Calu3 (cell line): ENCODE measurements around the gene IER5. TPM values are rescaled to one million over a fixed set of nuclear protein-coding genes. Genes with fewer than 3 reads are reported as not detected.
A peak's percentile ranks its signal among the peaks of the same experiment; 100 is the strongest.
"Not testable (repeated sequence)": the region's sequence is repeated elsewhere in the genome, so short reads cannot be mapped to it uniquely, and the experiment has no call there.

ENCODE experiments used
- BruUV-seq: library from RNA; stranded (reverse); fragments of 400-500 nt; replicated peaks from 2 replicates; lab custom pipeline; 2021; lab: Mats Ljungman, UMichigan
- CTCF ChIA-PET: fragments of 300-600 bp; sonication (Branson Sonifier 250); formaldehyde crosslinking; loops from one replicate; lab custom pipeline; 2022; ENCODE audit warnings: antibody characterized with exemption; lab: Charles Lee
- DNase-seq: peaks from one replicate; pipeline ENCODE4 v3.0.0; 2022
- H3K27ac Mint-ChIP-seq: one replicate; pipeline ENCODE4 v1.8.0; 2022; ENCODE audit warnings: mixed read lengths; ENCODE audit not compliant: unreplicated experiment
- H3K27me3 Mint-ChIP-seq: one replicate; pipeline ENCODE4 v1.8.0; 2022; ENCODE audit warnings: mixed read lengths; ENCODE audit not compliant: unreplicated experiment
- H3K36me3 Mint-ChIP-seq: one replicate; pipeline ENCODE4 v1.8.0; 2022; ENCODE audit warnings: mild to moderate bottlenecking, moderate library complexity, mixed read lengths; ENCODE audit not compliant: insufficient read depth, unreplicated experiment
- H3K4me1 Mint-ChIP-seq: one replicate; pipeline ENCODE4 v1.8.0; 2022; ENCODE audit warnings: mild to moderate bottlenecking, low read depth, mixed read lengths; ENCODE audit not compliant: unreplicated experiment
- H3K4me3 Mint-ChIP-seq: one replicate; pipeline ENCODE4 v1.8.0; 2022; ENCODE audit warnings: mild to moderate bottlenecking, low read depth, moderate library complexity, mixed read lengths; ENCODE audit not compliant: unreplicated experiment
- H3K9me3 Mint-ChIP-seq: one replicate; pipeline ENCODE4 v1.8.0; 2022; ENCODE audit warnings: low read depth, mixed read lengths; ENCODE audit not compliant: unreplicated experiment
- intact Hi-C: fragments of 100-400 bp; cut with micrococcal nuclease; formaldehyde crosslinking; loops from one replicate; pipeline ENCODE4 v1.10.0; 2022; ENCODE audit not compliant: unreplicated experiment
- total RNA-seq: library from RNA; stranded (reverse); gene quantifications from 2 replicates; pipeline ENCODE4 v1.2.3, GENCODE V29; 2022
- TF ChIP-seq, protein P1 (sequence below): fragments of 200-600 bp; IDR thresholded peaks from one replicate; pipeline ENCODE4 v1.8.0; 2022; ENCODE audit warnings: antibody characterized with exemption; ENCODE audit not compliant: unreplicated experiment

IER5 gene
- total RNA-seq, 1 experiment from 2014 or later: 11.4 TPM

DNA sequence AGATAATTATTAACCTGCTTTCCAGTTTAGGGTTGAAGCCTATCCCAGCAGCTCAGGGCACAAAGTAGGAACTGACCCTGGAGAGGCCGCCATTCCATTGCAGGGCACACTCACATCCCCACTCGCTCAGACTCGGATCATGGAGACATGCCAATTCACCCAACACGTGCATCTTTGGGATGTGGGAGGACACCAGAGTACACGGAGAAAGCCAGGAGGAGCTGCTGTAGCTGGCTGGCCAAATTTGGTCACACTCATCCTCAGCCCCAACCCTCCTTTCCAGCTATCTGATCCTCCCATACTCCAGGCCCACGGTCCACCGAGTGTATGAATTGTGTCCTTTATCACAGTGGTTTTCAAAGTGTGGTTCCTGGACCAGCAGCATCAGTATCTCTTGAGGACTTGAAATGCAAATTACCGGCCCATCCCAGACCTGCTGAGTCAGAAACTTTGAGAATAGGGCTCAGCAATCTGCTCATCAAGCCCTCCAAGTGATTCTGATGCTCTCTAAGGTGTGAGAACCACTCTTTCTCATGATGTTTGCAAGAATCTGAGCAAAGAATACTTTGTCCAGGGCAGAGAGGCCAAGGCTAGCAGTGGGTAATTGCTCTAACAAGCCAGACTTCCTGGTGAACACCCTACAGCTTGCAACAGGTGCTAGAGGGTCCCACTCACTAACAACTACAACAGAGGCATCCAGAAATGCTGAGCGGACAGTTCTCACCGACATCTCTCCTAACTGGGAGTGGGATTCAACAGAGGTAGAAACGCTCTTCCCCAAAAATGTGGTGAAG, 26.3 kb downstream of the IER5 start:
- DNase-seq: no peak
- H3K36me3 Mint-ChIP-seq: peaks cover 16% of the 10 kb centered on the region
- intact Hi-C loops: no loop called here
- H3K4me3 Mint-ChIP-seq: no peak overlapping the region
- H3K9me3 Mint-ChIP-seq: no peaks in the 10 kb centered on the region
- peaks cover 75% of the 10 kb centered on the region for H3K4me1 Mint-ChIP-seq
- TF ChIP-seq, protein P1, sequence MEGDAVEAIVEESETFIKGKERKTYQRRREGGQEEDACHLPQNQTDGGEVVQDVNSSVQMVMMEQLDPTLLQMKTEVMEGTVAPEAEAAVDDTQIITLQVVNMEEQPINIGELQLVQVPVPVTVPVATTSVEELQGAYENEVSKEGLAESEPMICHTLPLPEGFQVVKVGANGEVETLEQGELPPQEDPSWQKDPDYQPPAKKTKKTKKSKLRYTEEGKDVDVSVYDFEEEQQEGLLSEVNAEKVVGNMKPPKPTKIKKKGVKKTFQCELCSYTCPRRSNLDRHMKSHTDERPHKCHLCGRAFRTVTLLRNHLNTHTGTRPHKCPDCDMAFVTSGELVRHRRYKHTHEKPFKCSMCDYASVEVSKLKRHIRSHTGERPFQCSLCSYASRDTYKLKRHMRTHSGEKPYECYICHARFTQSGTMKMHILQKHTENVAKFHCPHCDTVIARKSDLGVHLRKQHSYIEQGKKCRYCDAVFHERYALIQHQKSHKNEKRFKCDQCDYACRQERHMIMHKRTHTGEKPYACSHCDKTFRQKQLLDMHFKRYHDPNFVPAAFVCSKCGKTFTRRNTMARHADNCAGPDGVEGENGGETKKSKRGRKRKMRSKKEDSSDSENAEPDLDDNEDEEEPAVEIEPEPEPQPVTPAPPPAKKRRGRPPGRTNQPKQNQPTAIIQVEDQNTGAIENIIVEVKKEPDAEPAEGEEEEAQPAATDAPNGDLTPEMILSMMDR: no peak
- CTCF ChIA-PET: interaction anchor here (0.5 to 2.5 kb wide), 4 partner anchors 10 to 536 kb away, joined by 3 to 8 read pairs (median 4); no protein-coding TSS in a partner anchor
- BruUV-seq: no TSS peak
- H3K27ac Mint-ChIP-seq: no peak overlapping the region
- no peaks in the 10 kb centered on the region for H3K27me3 Mint-ChIP-seq

DNA sequence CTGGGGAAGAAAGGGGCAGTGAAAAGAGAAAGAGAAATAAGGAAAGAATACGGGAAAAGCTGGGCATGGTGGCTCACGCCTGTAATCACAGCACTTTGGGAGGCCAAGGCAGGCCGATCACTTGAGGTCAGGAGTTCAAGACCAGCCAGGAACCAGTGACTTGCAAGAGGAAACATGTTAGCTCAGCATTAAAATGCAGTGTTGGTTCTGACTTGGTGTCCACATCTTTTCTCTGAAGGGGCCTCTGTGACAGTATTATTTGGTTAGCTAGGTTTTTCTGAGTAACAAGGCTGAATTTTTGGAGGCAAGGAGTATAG, 26.8 kb downstream of the IER5 start:
- Mint-ChIP-seq H3K27me3 (no peaks in the 10 kb centered on the region), H3K4me1 (peaks cover 79% of the 10 kb centered on the region), H3K36me3 (peaks cover 16% of the 10 kb centered on the region), H3K4me3 (no peak overlapping the region), H3K27ac (no peak overlapping the region), H3K9me3 (no peaks in the 10 kb centered on the region)
- intact Hi-C loops: no loop called here
- no TSS peak for BruUV-seq
- DNase-seq: no peak
- TF ChIP-seq, protein P1: no peak
- CTCF ChIA-PET: no interaction called here

DNA sequence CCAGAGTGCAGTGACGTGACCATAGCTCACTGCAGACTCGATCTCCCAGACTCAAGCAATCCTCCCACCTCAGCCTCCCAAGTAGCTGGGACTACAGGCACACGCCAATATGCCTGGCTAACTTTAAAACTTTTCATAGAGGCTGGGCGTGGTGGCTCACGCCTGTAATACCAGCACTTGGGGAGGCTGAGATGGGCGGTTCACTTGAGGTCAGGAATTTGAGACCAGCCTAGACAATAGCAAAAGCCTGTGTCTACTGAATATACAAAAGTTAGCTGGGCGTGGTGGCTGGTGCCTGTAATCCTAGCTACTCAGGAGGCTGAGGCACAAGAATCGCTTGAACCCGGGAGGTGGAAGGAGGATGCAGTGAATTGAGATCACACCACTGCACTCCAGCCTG, 27.5 kb downstream of the IER5 start:
- CTCF ChIA-PET, H3K9me3 Mint-ChIP-seq, H3K27me3 Mint-ChIP-seq, H3K4me3 Mint-ChIP-seq, DNase-seq, intact Hi-C loops, H3K27ac Mint-ChIP-seq, BruUV-seq: not testable (repeated sequence)
- Mint-ChIP-seq H3K36me3 (peaks cover 16% of the 10 kb centered on the region), H3K4me1 (peaks cover 80% of the 10 kb centered on the region)

DNA sequence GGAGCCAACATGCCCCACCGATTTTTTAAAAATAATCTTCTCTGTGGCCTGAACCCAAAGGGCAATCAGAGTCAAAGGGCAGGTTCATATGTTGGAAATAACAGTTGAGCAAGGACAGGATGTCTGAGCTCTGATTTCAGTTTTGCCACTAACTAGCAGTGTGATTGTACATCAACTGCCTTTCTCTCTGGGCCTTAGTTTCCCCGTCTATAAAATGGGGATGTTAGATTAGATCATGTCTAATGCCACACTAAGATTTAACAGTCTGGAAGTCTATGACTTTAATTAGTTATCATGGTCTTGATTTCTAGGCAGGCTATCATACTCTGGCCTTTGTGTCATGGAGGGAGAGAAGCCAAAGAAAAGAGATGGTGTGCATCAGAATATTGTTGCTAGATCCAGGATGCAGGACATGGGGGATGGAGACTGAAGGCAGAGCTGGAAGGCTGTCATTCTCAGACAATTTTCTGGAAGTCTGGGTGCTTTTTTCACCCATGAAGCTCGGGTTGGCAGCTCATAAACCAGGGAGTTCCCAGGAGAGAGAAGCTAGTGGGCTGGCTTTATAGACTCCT, 28.4 kb downstream of the IER5 start:
- BruUV-seq: no TSS peak
- CTCF ChIA-PET: interaction anchor here (0.6 to 2.0 kb wide), 8 partner anchors 10 to 1896 kb away, joined by 3 to 8 read pairs (median 5); no protein-coding TSS in a partner anchor

More for the DNA sequence above, 28.4 kb downstream of the IER5 start:
- Mint-ChIP-seq H3K27ac (peak overlapping the region; percentile 84), H3K36me3 (peaks cover 16% of the 10 kb centered on the region), H3K27me3 (no peaks in the 10 kb centered on the region), H3K4me3 (no peak overlapping the region), H3K9me3 (no peaks in the 10 kb centered on the region), H3K4me1 (peaks cover 76% of the 10 kb centered on the region)
- intact Hi-C loops: no loop called here
- TF ChIP-seq, protein P1: no peak
- no peak for DNase-seq
